Loucy (cell line): ENCODE results near the gene NEXN.

ENCODE experiments used
- H2AFZ ChIP-seq: fragments of 200-600 bp; sonication (generic); 2 replicates; pipeline ENCODE4 v1.6.0; 2016; ENCODE audit warnings: antibody characterized with exemption, mild to moderate bottlenecking, low read length, moderate library complexity
- H3F3A ChIP-seq: fragments of 200-600 bp; 2 replicates; pipeline ENCODE4 v1.6.0; 2016; ENCODE audit warnings: antibody characterized with exemption, low read depth, mild to moderate bottlenecking
- H3K27me3 ChIP-seq: fragments of 200-600 bp; sonication (generic); 2 replicates; pipeline ENCODE4 v1.6.1; 2014; ENCODE audit warnings: low read length, mild to moderate bottlenecking; ENCODE audit not compliant: insufficient read depth, poor library complexity, severe bottlenecking
- H3K36me3 ChIP-seq: fragments of 200-600 bp; sonication (generic); 2 replicates; pipeline ENCODE4 v1.6.1; 2016; ENCODE audit warnings: low read length; ENCODE audit not compliant: insufficient read depth
- H3K4me1 ChIP-seq: fragments of 200-600 bp; sonication (generic); 2 replicates; pipeline ENCODE4 v1.5.1; 2014; ENCODE audit warnings: low read length, mild to moderate bottlenecking; ENCODE audit not compliant: insufficient read depth, poor library complexity, severe bottlenecking
- H3K4me2 ChIP-seq: fragments of 200-600 bp; sonication (generic); 2 replicates; pipeline ENCODE4 v1.6.0; 2014; ENCODE audit warnings: antibody characterized with exemption, low read length, low read depth, mild to moderate bottlenecking; ENCODE audit not compliant: poor library complexity, severe bottlenecking
- H3K4me3 ChIP-seq: fragments of 200-600 bp; sonication (generic); 2 replicates; pipeline ENCODE4 v1.5.1; 2014; ENCODE audit warnings: low read length, mild to moderate bottlenecking, mixed read lengths; ENCODE audit not compliant: poor library complexity, severe bottlenecking
- H3K79me2 ChIP-seq: fragments of 200-600 bp; sonication (generic); 2 replicates; pipeline ENCODE4 v1.6.1; 2014; ENCODE audit warnings: low read length; ENCODE audit not compliant: insufficient read depth
- H3K9ac ChIP-seq: fragments of 200-600 bp; sonication (generic); 2 replicates; pipeline ENCODE4 v1.6.0; 2014; ENCODE audit warnings: mild to moderate bottlenecking, low read depth, low read length, moderate library complexity; ENCODE audit not compliant: poor library complexity, severe bottlenecking
- H3K9me2 ChIP-seq: fragments of 200-600 bp; sonication (generic); replicated peaks from 2 replicates; pipeline ENCODE4 v1.6.1; 2016; ENCODE audit warnings: low read depth, low read length, mixed read lengths
- H3K9me3 ChIP-seq: fragments of 200-600 bp; sonication (generic); 2 replicates; pipeline ENCODE4 v1.6.1; 2014; ENCODE audit warnings: mild to moderate bottlenecking, antibody characterized with exemption, low read length, low read depth; ENCODE audit not compliant: insufficient read depth
- H4K20me1 ChIP-seq: fragments of 200-600 bp; sonication (generic); 2 replicates; pipeline ENCODE4 v1.6.0; 2014; ENCODE audit warnings: antibody characterized with exemption, low read length, mild to moderate bottlenecking; ENCODE audit not compliant: insufficient read depth, poor library complexity, severe bottlenecking
- CTCF ChIP-seq: fragments of 200-600 bp; sonication (generic); conservative IDR thresholded peaks from 2 replicates; pipeline ENCODE4 v1.5.1; 2014; ENCODE audit warnings: mild to moderate bottlenecking, antibody characterized with exemption, low read length
- EZH2phosphoT487 ChIP-seq: fragments of 200-600 bp; IDR thresholded peaks from 2 replicates; pipeline ENCODE4 v1.6.1; 2018; ENCODE audit warnings: antibody characterized with exemption, mild to moderate bottlenecking, moderate library complexity, borderline replicate concordance

NEXN gene

GRCh38 chr1:77987919-77988318 lies 99.5 kb downstream of the NEXN start:
- H3K4me2 ChIP-seq = no peak overlapping the region
- H2AFZ ChIP-seq = no peak overlapping the region
- no peaks in the 10 kb centered on the region for H3K79me2 ChIP-seq
- no peak overlapping the region for H3K4me3 ChIP-seq
- no peaks in the 10 kb centered on the region for H4K20me1 ChIP-seq
- H3F3A ChIP-seq = no peaks in the 10 kb centered on the region
- no peak overlapping the region for H3K9ac ChIP-seq
- no peaks in the 10 kb centered on the region for H3K36me3 ChIP-seq
- no peaks in the 10 kb centered on the region for H3K27me3 ChIP-seq
- no peaks in the 10 kb centered on the region for H3K9me3 ChIP-seq
- H3K9me2 ChIP-seq = no peaks in the 10 kb centered on the region
- TF ChIP-seq EZH2phosphoT487 (no peak), CTCF (no peak)
- H3K4me1 ChIP-seq = no peaks in the 10 kb centered on the region

- H3K79me2 ChIP-seq = no peaks in the 10 kb centered on the region
Observed at GRCh38 chr1:77989744-77990143, 101.3 kb downstream of the NEXN start.

DNA sequence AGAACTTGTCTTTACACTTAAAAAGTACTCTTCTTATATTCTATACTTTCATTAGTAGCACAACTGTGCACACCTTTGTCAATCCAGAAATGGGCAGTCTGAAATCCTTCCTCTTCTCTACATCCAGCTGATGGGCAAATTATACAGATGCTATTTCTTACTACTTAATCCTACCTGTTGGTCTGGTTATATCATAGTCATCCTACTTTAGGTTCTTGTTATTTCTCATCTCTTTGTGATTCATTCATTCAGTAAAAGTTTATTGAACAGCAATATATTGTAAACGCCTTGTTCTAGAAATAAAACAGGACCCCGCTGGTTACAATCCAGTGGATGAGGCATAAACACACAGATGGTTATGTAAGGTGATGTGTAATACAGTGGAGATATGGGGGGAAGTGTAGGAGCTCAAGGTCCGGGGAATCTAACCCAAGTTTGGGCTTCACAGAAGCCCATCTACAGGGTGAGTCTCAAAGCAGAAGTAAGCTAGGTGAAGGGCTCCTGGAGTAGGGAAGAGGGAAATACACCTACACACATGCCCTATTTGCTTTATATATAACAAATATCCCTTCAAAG lies 102.3 kb downstream of the NEXN start:
- no peaks in the 10 kb centered on the region for H3K9me2 ChIP-seq
- no peaks in the 10 kb centered on the region for H3K27me3 ChIP-seq
- H3F3A ChIP-seq = no peaks in the 10 kb centered on the region
- no peak overlapping the region for H3K4me3 ChIP-seq
- no peaks in the 10 kb centered on the region for H3K4me1 ChIP-seq
- no peak overlapping the region for H3K9ac ChIP-seq
- H4K20me1 ChIP-seq = no peaks in the 10 kb centered on the region
- H3K36me3 ChIP-seq = no peaks in the 10 kb centered on the region
- H3K79me2 ChIP-seq = no peaks in the 10 kb centered on the region
- no peak overlapping the region for H2AFZ ChIP-seq
- no peak for TF ChIP-seq CTCF
- TF ChIP-seq EZH2phosphoT487 = no peak
- H3K4me2 ChIP-seq = no peak overlapping the region
- H3K9me3 ChIP-seq = no peaks in the 10 kb centered on the region

More at GRCh38 chr1:77989744-77990143, 101.3 kb downstream of the NEXN start:
- Histone ChIP-seq H3K9ac (no peak overlapping the region), H3K4me2 (no peak overlapping the region), H2AFZ (no peak overlapping the region), H3K36me3 (no peaks in the 10 kb centered on the region), H3F3A (no peaks in the 10 kb centered on the region), H3K4me1 (no peaks in the 10 kb centered on the region), H4K20me1 (no peaks in the 10 kb centered on the region), H3K4me3 (no peak overlapping the region), H3K27me3 (no peaks in the 10 kb centered on the region), H3K9me2 (no peaks in the 10 kb centered on the region), H3K9me3 (no peaks in the 10 kb centered on the region)
- TF ChIP-seq CTCF (no peak), EZH2phosphoT487 (no peak)
